Type B pancreatic cell (in vitro differentiated cells): ENCODE data around the gene EFNA4. TPM values are rescaled to one million over a fixed set of nuclear protein-coding genes. Genes with fewer than 3 reads are reported as not detected.

Source experiments
- DNase-seq: peaks from one replicate; pipeline ENCODE4 v3.0.0; 2021; ENCODE audit warnings: mixed read lengths; ENCODE audit not compliant: unreplicated experiment; ENCODE audit errors: extremely low spot score
- H3K27ac Mint-ChIP-seq: 2 replicates; pipeline ENCODE4 v1.8.0; 2021; ENCODE audit warnings: mild to moderate bottlenecking, mixed read lengths
- H3K27me3 Mint-ChIP-seq: 2 replicates; pipeline ENCODE4 v1.8.0; 2021; ENCODE audit warnings: mixed read lengths
- H3K36me3 Mint-ChIP-seq: 2 replicates; pipeline ENCODE4 v1.8.0; 2021; ENCODE audit warnings: mixed read lengths
- H3K4me1 Mint-ChIP-seq: one replicate; pipeline ENCODE4 v1.8.0; 2021; ENCODE audit warnings: mixed read lengths; ENCODE audit not compliant: unreplicated experiment
- H3K4me3 Mint-ChIP-seq: 2 replicates; pipeline ENCODE4 v1.8.0; 2021; ENCODE audit warnings: mild to moderate bottlenecking, mixed read lengths
- H3K9me3 Mint-ChIP-seq: 2 replicates; pipeline ENCODE4 v1.8.0; 2021; ENCODE audit warnings: mixed read lengths
- total RNA-seq: library from RNA; stranded (reverse); gene quantifications from 2 replicates; pipeline ENCODE4 v1.2.1, GENCODE V29; 2021; ENCODE audit warnings: low replicate concordance
- TF ChIP-seq, protein P1 (sequence below): fragments of 200-600 bp; sonication (generic); conservative IDR thresholded peaks from 2 replicates; pipeline ENCODE4 v1.5.0; 2021; ENCODE audit warnings: antibody characterized with exemption, mild to moderate bottlenecking

Gene EFNA4
- total RNA-seq, 1 donor from 2014 or later: 22.1 TPM

GRCh38 chr1:155073377-155074242, 10.1 kb downstream of the EFNA4 start:
- TF ChIP-seq, protein P1, sequence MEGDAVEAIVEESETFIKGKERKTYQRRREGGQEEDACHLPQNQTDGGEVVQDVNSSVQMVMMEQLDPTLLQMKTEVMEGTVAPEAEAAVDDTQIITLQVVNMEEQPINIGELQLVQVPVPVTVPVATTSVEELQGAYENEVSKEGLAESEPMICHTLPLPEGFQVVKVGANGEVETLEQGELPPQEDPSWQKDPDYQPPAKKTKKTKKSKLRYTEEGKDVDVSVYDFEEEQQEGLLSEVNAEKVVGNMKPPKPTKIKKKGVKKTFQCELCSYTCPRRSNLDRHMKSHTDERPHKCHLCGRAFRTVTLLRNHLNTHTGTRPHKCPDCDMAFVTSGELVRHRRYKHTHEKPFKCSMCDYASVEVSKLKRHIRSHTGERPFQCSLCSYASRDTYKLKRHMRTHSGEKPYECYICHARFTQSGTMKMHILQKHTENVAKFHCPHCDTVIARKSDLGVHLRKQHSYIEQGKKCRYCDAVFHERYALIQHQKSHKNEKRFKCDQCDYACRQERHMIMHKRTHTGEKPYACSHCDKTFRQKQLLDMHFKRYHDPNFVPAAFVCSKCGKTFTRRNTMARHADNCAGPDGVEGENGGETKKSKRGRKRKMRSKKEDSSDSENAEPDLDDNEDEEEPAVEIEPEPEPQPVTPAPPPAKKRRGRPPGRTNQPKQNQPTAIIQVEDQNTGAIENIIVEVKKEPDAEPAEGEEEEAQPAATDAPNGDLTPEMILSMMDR: no peak
- Mint-ChIP-seq H3K4me3 (no peak overlapping the region), H3K4me1 (peaks cover 19% of the 10 kb centered on the region), H3K27me3 (peaks cover 46% of the 10 kb centered on the region), H3K36me3 (no peaks in the 10 kb centered on the region), H3K27ac (no peak overlapping the region), H3K9me3 (no peaks in the 10 kb centered on the region)
- no peak for DNase-seq

GRCh38 chr1:155075535-155075934, 12.0 kb downstream of the EFNA4 start:
- no peaks in the 10 kb centered on the region for H3K36me3 Mint-ChIP-seq
- H3K4me3 Mint-ChIP-seq: no peak overlapping the region
- H3K27me3 Mint-ChIP-seq: peaks cover 55% of the 10 kb centered on the region
- DNase-seq: no peak
- H3K4me1 Mint-ChIP-seq: peaks cover 24% of the 10 kb centered on the region
- TF ChIP-seq, protein P1: no peak
- H3K27ac Mint-ChIP-seq: no peak overlapping the region
- H3K9me3 Mint-ChIP-seq: no peaks in the 10 kb centered on the region

DNA sequence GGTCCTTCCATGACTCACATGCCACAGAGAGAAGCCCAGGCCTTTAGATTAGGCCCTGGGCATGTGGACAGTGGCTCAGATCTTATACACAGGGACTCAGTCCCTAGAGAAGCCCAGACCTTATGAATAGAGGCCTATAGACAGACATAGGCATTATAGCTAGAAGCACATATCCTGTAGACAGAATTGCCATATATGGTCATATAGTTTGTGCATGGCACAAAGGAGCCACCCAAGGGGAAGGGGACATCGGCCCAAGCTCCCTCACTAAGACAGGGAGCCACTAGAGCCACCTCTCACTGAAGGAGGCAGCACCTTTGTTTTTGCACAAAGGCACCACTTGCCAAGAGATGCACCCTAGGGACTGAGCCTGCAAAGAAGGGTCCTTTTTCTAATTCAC, 12.8 kb downstream of the EFNA4 start:
- Mint-ChIP-seq H3K27me3 (peaks cover 60% of the 10 kb centered on the region), H3K36me3 (no peaks in the 10 kb centered on the region), H3K4me1 (peaks cover 27% of the 10 kb centered on the region), H3K4me3 (no peak overlapping the region), H3K27ac (no peak overlapping the region), H3K9me3 (no peaks in the 10 kb centered on the region)
- no peak for DNase-seq
- TF ChIP-seq, protein P1: no peak

DNA sequence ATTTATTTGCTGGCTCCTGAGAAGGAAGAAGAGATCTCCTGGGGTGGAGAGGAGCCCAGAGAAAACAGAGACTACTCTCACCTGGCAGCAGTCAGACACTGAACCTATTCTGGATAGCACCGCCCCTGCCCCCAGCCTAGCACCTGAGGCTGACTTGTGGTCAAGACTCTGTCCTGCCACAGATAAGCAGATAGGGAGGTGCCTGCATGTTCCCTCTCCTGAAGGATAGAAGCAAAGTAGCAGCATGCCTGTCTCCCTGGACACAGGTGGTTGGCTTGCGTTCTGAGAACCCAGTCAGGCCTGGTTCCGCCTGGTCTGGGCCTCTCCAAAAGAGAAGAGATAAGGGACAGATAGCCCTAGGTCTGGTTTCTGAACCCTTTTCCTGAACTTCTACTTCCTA, 13.8 kb downstream of the EFNA4 start:
- TF ChIP-seq, protein P1: no peak
- Mint-ChIP-seq H3K4me3 (peak overlapping the region; percentile 71), H3K4me1 (peaks cover 22% of the 10 kb centered on the region), H3K27ac (peak overlapping the region; percentile 26), H3K27me3 (peaks cover 58% of the 10 kb centered on the region), H3K9me3 (no peaks in the 10 kb centered on the region), H3K36me3 (no peaks in the 10 kb centered on the region)
- no peak for DNase-seq

GRCh38 chr1:155077758-155078445, 14.4 kb downstream of the EFNA4 start:
- Mint-ChIP-seq H3K4me3 (peak overlapping the region; percentile 77), H3K9me3 (no peaks in the 10 kb centered on the region), H3K27ac (peak overlapping the region; percentile 26), H3K36me3 (no peaks in the 10 kb centered on the region), H3K27me3 (peaks cover 58% of the 10 kb centered on the region), H3K4me1 (peaks cover 22% of the 10 kb centered on the region)
- TF ChIP-seq, protein P1: no peak
- DNase-seq: no peak
